Tibial nerve (tissue), 4 donors: ENCODE measurements around the gene NFKBIL1. TPM values are rescaled to one million over a fixed set of nuclear protein-coding genes. Genes with fewer than 3 reads are reported as not detected.
"Not testable (repeated sequence)": the region's sequence is repeated elsewhere in the genome, so short reads cannot be mapped to it uniquely, and the experiment has no call there.

Experiments used
- DNase-seq, 2 donors: peaks; one replicate each; pipeline ENCODE4 v3.0.0-alpha.2; 2019; ENCODE audit warnings: low spot score in 2 of 2
- H3K27ac ChIP-seq, 4 donors: fragments of 200-600 bp; sonication (generic) in 3 of 4; one replicate each; pipeline ENCODE4 v1.5.1; 2017 to 2019; ENCODE audit warnings: mild to moderate bottlenecking in 1 of 4
- H3K27me3 ChIP-seq, 2 donors: fragments of 200-600 bp; sonication (generic) in 1 of 2; one replicate each; pipeline versions ENCODE4 v1.5.1 to v1.6.0; 2017 to 2019
- H3K36me3 ChIP-seq, 3 donors: fragments of 200-600 bp; sonication (generic); one replicate each; pipeline ENCODE4 v1.5.1; 2018 to 2019
- H3K4me1 ChIP-seq, 4 donors: fragments of 200-600 bp; sonication (generic) in 3 of 4; one replicate each; pipeline ENCODE4 v1.5.1; 2017 to 2019
- H3K4me3 ChIP-seq, 4 donors: fragments of 200-600 bp; sonication (generic) in 3 of 4; one replicate each; pipeline ENCODE4 v1.5.1; 2017 to 2019; ENCODE audit warnings: mild to moderate bottlenecking in 1 of 4, moderate library complexity in 1 of 4
- H3K9me3 ChIP-seq, 4 donors: fragments of 200-600 bp; sonication (generic) in 3 of 4; one replicate each; pipeline ENCODE4 v1.5.1; 2017 to 2019
- EP300 ChIP-seq, 2 donors: sonication (generic); formaldehyde crosslinking; IDR thresholded peaks; one replicate each; pipeline ENCODE4 v1.6.1; 2017; ENCODE audit warnings: antibody characterized with exemption in 2 of 2, mild to moderate bottlenecking in 1 of 2
- POLR2A ChIP-seq, 2 donors: fragments of 450-650 bp; IDR thresholded peaks; one replicate each; pipeline ENCODE4 v1.6.1; 2017; ENCODE audit warnings: antibody characterized with exemption in 2 of 2, mild to moderate bottlenecking in 2 of 2, moderate library complexity in 2 of 2
- WGBS, 2 donors: methylation state at CpG; one replicate each; pipeline ENCODE4 v1.1.5; 2018; 5-methylcytosine and 5-hydroxymethylcytosine counted together
- total RNA-seq, 4 donors: library from RNA; depleted of rRNA; stranded (reverse); fragments of >200 nt; gene quantifications; one replicate each; pipeline ENCODE4 v1.1.0, GENCODE V29; 2016
- TF ChIP-seq, protein P1 (sequence below), 5 experiments: fragments of 200-600 bp in 3 of 5; fragments of 450-650 bp in 2 of 5; sonication (generic) in 3 of 5; IDR thresholded peaks; one replicate each; pipeline ENCODE4 v1.5.1; 2016 to 2019; ENCODE audit warnings: antibody characterized with exemption in 5 of 5, mild to moderate bottlenecking in 3 of 5, moderate library complexity in 2 of 5

The NFKBIL1 gene
- total RNA-seq, 4 donors from 2014 or later: 26.2 to 30.2 (median 27.7) TPM

DNA sequence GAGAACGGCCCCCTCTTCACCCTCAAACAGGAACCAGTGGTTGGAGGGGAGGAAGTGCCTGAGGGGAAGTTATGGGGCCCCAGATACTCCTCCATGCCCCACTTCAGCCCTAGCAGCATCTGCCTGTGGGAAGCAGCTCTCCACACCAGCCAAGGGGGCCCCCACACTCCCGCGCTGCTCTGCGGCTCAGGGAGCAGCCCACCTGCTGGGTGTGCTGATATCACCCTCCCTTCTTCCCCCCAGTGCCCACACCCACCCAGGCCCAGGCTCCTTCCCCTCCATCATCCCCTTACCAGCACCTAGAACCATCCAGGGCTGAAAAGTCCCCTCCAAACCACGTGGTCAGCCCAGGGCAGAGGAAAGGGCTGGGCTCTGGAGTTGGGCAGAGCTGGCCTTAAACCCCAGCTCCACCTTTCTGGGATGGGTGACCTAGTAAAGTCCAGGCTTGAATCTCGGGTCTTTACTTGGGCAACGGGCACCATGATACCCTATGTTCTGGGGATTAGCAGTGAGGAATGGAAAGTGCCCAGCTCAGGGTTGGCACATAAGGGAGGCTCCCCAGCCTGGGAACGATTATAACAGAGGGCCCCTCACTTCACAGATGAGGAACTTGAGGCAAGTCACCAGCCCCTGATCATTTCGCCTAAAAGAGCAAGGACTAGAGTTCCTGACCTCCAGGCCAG, 39.3 kb downstream of the NFKBIL1 start:
- H3K9me3 ChIP-seq: no peaks in the 10 kb centered on the region
- H3K27ac ChIP-seq: peak overlapping the region in 1 of 4 donors; percentile 21
- H3K4me3 ChIP-seq: peak overlapping the region in 1 of 4 donors; percentile 17
- no peak for DNase-seq
- H3K4me1 ChIP-seq: peaks cover 0 to 20% (median 8%) of the 10 kb centered on the region in 4 donors
- no peaks in the 10 kb centered on the region for H3K36me3 ChIP-seq
- TF ChIP-seq, protein P1, sequence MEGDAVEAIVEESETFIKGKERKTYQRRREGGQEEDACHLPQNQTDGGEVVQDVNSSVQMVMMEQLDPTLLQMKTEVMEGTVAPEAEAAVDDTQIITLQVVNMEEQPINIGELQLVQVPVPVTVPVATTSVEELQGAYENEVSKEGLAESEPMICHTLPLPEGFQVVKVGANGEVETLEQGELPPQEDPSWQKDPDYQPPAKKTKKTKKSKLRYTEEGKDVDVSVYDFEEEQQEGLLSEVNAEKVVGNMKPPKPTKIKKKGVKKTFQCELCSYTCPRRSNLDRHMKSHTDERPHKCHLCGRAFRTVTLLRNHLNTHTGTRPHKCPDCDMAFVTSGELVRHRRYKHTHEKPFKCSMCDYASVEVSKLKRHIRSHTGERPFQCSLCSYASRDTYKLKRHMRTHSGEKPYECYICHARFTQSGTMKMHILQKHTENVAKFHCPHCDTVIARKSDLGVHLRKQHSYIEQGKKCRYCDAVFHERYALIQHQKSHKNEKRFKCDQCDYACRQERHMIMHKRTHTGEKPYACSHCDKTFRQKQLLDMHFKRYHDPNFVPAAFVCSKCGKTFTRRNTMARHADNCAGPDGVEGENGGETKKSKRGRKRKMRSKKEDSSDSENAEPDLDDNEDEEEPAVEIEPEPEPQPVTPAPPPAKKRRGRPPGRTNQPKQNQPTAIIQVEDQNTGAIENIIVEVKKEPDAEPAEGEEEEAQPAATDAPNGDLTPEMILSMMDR (IDR thresholded peaks at IDR 0.05): no peak
- no peak for TF ChIP-seq EP300 (IDR thresholded peaks at IDR 0.05)
- no peak for TF ChIP-seq POLR2A (IDR thresholded peaks at IDR 0.05)
- WGBS, 2 donors: 63 to 72% methylated on average over 9 of the region's 9 CpGs
- peaks cover 0 to 11% of the 10 kb centered on the region in 2 donors for H3K27me3 ChIP-seq

- H3K36me3 ChIP-seq: no peaks in the 10 kb centered on the region
- H3K4me1 ChIP-seq: peaks cover 0 to 12% (median 5%) of the 10 kb centered on the region in 4 donors
- no peak for DNase-seq
- 39 to 45% methylated on average over 12 of the region's 12 CpGs for WGBS, 2 donors
- H3K27me3 ChIP-seq: peaks cover 0 to 11% of the 10 kb centered on the region in 2 donors
- H3K4me3 ChIP-seq: peak overlapping the region in 1 of 4 donors; percentile 17
- TF ChIP-seq, protein P1 (IDR thresholded peaks at IDR 0.05): no peak
- no peak for TF ChIP-seq EP300 (IDR thresholded peaks at IDR 0.05)
- TF ChIP-seq POLR2A (IDR thresholded peaks at IDR 0.05): no peak
- H3K9me3 ChIP-seq: no peaks in the 10 kb centered on the region
- H3K27ac ChIP-seq: peak overlapping the region in 1 of 4 donors; percentile 53
Observed at GRCh38 chr6:31587791-31588777, 40.7 kb downstream of the NFKBIL1 start.

- peaks cover 0 to 12% (median 5%) of the 10 kb centered on the region in 4 donors for H3K4me1 ChIP-seq
- H3K9me3 ChIP-seq: no peaks in the 10 kb centered on the region
- DNase-seq: no peak
- H3K27me3 ChIP-seq: peaks cover 0 to 11% of the 10 kb centered on the region in 2 donors
- 42 to 44% methylated on average over 9 of the region's 9 CpGs for WGBS, 2 donors
- no peak overlapping the region for H3K4me3 ChIP-seq
- TF ChIP-seq, protein P1 (IDR thresholded peaks at IDR 0.05): no peak
- TF ChIP-seq POLR2A (IDR thresholded peaks at IDR 0.05) (no peak), EP300 (IDR thresholded peaks at IDR 0.05) (no peak)
- no peak overlapping the region for H3K27ac ChIP-seq
- no peaks in the 10 kb centered on the region for H3K36me3 ChIP-seq
Observed at GRCh38 chr6:31588871-31589650, 41.7 kb downstream of the NFKBIL1 start.

DNA sequence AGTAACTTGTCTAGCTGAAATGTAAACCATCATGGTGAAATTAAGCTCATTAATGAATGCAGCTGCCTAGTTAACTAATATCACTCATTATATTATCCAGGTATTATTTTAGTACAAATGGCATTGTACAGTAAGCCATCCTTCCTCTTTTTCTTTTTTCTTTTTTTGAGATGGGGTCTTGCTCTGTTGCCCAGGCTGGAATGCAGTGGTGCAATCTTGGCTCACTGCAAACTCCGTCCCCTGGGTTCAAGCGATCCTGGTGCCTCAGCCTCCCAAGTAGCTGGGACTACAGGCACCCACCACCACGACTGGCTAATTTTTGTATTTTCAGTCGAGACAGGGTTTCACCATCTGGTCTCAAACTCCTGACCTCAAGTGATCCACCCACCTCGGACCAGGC, 43.3 kb downstream of the NFKBIL1 start:
- not testable (repeated sequence) for H3K4me1 ChIP-seq, H3K4me3 ChIP-seq, DNase-seq, H3K27ac ChIP-seq, H3K9me3 ChIP-seq, H3K36me3 ChIP-seq
- WGBS, 2 donors: 73 to 87% methylated on average over 5 of the region's 5 CpGs
- peaks cover 0 to 11% of the 10 kb centered on the region in 2 donors for H3K27me3 ChIP-seq

DNA sequence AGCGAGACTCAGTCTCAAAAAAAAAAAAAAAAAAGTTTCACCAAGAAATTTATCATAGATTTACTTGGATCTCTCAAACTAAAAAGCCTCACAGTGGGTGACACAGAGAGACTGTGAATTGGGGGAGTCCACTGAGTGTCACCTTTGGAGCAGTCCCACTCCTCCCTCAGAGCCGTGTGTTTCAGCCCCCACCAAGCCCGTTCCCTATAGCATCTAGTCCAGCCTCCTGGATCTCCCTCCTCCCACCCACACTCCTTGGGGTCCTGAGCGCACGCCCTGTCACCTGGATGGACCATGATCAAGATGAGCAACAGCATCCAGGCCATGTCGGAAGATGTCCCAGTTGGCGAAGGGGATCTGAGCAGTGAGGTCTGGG, 45.0 kb downstream of the NFKBIL1 start:
- Histone ChIP-seq H3K27me3 (peaks cover 0 to 6% of the 10 kb centered on the region in 2 donors), H3K9me3 (no peaks in the 10 kb centered on the region), H3K36me3 (no peaks in the 10 kb centered on the region), H3K4me1 (peaks cover 0 to 9% (median 3%) of the 10 kb centered on the region in 4 donors), H3K4me3 (no peak overlapping the region), H3K27ac (peak overlapping the region in 1 of 4 donors; percentile 26)
- DNase-seq: no peak
- 88% methylated on average over 7 of the region's 7 CpGs for WGBS, 2 donors
- TF ChIP-seq, protein P1 (IDR thresholded peaks at IDR 0.05): no peak
- no peak for TF ChIP-seq POLR2A (IDR thresholded peaks at IDR 0.05)
- no peak for TF ChIP-seq EP300 (IDR thresholded peaks at IDR 0.05)
